Umbilical cord (tissue), 2 donors: Measurements from ENCODE around the gene SELPLG. TPM values are rescaled to one million over a fixed set of nuclear protein-coding genes. Genes with fewer than 3 reads are reported as not detected.
"Not testable (repeated sequence)": the region's sequence is repeated elsewhere in the genome, so short reads cannot be mapped to it uniquely, and the experiment has no call there.

ENCODE experiments used
- DNase-seq: peaks from one replicate; pipeline ENCODE4 v3.0.0-alpha.2; 2015; ENCODE audit warnings: low spot score
- total RNA-seq: library from RNA; depleted of rRNA; stranded (reverse); fragments of >200 nt; gene quantifications from one replicate; pipeline ENCODE4 v1.2.3, GENCODE V29; 2014; ENCODE audit warnings: low replicate concordance; ENCODE audit not compliant: insufficient read depth

SELPLG gene
- total RNA-seq, 1 donor from 2014 or later, result 7.7 TPM

DNA sequence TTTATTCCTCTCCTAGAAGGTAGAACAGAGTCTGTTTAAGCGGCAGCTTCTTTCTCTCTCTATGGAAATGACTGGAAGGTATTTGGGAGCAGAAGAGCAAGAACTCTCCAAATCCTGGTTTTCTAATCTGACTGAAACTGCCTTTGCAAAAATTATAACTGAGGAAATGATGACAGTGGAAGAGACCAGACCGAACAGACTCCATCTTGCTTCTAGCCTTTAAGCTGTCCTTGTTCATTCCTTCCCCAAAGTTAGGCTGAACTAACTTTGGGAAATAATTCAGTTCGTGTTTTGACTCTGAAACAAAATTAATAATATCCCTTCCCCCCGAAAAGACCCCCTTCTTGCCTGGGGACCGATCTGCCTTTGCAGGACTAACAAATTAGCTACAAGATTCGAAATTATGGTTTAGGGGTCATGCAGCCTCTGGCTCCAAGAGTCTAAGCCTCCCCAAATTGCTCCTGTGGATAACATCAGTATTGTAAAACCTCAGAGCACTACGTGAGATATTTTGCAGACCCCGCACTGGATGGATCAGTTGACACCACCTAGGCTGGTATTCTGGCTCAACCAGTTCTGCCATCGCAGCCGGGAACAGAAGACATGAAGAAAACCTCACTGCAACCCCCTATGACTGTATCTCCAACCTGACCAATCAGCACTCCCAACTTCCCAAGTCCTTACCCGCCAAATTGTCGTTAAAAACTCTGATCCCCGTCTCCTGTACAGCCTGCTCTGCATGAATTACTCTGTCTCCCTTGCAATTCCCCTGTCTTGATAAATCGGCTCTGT, 14.1 kb downstream of the SELPLG start:
- DNase-seq, result peak; percentile 77

DNA sequence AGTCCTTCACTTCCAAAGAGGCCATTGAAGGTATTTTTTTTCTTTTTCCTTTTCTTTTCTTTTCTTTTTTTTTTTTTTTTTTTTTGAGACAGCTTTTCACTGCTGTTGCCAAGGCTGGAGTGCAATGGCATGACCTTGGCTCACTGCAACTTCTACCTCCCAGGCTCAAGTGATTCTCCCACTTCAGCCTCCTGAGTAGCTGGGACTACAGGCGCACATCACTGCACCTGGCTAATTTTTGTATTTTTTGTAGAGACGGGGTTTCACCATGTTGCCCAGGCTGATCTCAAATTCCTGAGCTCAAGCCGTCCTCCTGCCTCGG, 14.8 kb downstream of the SELPLG start:
- not testable (repeated sequence) for DNase-seq

DNA sequence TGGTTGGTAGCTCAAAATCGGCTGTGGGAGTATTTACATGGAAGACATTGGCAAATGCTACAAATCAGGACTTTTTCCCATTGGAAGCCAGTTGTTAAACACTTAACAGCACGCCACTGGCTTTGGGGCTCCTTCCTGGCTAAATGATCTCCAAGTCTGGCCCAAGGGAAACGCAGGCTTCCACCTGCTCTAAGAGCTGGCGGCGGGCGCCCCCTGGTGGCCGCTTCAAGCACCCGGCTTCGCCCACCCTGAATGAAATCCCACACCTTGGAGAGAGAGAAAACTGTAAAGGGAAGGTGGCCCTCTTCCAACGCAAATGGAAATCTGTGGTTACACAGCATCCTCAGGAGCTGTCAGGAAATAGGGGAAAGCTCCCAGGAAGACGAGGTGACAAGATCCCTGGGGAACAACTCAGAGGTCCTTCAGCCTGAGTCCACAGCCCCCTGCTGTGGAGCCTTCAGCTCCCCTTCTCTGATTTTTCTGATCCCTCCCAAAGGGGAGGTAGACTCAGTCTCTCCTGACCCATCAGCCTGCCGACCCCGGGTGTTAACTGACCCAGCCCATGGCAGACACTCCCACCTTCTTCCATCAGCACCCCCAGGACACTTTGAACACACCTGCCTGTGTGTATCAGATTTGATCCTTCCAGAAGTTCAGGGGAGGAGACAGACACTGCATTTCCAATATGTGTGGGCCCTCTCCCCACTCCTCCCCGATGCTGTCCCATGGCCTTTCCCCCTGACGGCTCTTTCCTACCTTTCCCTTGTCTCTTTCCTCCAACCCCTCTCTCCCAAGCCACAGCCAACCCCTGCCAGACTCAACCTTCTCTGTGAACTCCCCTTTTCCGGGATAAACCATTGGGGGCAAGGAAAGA, 15.4 kb downstream of the SELPLG start:
- DNase-seq, result peak; percentile 82

DNA sequence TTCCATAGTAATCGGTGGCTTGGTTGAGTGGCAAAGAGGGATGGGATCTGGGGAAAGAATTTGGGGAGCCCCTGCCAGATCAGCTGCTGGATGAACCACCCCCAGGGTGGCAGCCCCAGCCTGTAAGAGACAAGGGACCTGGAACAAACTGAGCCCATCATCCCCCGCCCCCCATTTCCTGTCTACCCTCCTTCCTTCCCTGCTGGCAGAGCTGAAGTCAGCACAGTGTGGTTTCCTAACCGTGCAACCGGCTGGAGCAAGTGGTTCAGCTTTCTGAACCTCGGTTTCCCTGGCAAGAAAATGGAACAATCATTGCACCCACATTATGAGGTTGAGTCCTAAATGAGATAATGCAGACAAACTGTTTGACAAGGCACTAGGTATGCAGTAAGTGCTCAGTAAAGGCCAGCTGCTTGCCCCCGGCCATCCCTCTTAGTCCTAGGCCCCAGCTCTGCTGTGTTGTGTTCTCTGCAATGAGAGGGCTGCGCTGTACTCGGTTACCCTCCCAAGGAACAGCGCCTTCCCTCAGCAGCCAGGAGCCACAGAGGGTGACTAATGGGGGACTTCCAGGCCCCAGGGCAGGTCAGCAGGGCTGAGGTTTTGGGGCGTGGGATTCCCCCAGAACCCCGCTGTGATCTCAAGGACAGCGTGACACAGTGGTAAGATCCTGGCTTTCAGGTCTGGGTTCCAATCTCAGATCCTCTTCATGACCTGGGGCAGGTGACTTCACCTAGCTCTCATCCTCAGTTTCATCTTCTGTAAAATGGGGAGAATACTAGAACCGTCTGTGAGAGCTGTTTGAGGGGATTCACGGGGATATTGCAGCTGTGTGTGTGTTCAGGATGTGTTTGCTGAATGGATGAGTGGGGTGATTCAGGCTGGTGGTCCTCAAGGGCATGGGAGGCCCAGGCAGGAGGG, 16.5 kb downstream of the SELPLG start:
- DNase-seq, result no peak

DNA sequence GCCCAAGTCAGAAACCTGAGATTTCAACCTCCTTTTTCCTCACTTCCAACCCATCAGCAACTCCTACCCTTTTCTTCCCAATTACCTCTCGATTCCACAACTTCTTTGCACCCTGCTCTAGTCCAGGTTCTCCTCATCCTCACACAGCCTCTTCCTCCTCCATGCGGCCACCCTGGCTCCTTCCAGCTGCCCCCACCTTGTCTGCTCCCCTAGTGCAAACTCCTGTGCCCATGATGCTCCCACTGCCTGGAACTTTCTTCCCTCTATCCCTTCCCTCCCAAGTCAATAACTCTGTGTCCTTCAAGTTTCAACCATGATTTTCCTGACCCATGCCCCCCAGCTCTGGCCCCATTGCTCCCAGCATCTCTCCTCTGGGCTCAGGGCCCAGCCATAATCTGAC, 17.3 kb downstream of the SELPLG start:
- DNase-seq, result no peak

DNA sequence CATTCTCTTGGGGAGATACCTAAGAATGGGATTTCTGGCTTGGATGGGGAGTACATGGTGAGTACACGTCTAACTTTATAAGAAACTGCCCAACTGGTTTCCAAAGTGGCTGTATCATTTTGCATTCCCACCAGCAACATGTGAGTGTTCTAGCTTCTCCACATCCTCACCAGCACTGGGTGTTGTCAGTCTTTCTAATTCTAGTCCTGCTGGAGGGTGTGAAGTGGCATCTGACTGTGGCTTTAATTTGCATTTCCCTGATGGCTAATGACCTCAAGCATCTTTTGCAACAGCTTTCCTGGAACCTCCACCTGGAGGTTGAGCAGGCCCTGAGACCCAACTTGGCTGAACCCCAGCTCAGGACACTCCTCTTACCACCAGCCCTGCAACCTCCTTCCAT, 17.8 kb downstream of the SELPLG start:
- no peak for DNase-seq

DNA sequence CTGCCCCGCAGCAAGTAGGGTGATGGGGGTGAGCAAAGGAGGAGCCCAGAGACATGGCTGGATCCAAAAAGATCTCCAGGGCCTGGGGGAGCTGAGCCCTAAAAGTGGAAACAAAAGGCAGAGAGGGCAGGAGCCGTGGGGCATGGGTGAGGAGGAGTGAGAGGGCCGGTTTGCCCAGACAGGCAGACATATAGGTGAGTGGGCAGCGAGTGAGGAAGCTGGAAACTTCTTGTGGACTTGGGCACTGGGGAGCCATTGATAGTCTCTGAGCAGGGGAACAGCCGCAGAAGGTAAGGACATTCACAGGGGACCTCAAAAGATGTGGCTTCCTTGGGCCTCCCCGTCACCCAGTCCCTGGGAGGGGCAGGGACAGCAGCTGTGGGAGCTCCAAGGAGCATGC, 19.1 kb downstream of the SELPLG start:
- DNase-seq, result no peak

DNA sequence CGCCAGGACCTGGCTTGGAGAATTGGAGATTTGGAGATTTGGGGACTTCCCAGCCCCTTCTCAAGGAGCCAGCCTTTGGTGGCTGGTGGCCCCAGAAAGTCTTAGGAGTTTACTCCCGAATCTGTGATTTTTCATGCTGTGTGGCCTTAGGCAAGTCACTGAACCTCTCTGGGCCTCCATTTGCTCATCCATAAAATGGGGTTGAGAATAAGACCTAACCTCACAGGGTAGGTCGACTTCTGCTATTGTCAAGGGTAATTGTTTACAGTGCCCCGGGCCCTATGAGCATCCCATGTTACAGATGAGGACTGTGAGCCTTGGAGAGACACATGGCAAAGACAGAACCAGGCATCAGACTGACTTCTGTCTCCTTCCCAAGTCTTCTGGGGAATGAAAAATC, 19.7 kb downstream of the SELPLG start:
- no peak for DNase-seq

DNA sequence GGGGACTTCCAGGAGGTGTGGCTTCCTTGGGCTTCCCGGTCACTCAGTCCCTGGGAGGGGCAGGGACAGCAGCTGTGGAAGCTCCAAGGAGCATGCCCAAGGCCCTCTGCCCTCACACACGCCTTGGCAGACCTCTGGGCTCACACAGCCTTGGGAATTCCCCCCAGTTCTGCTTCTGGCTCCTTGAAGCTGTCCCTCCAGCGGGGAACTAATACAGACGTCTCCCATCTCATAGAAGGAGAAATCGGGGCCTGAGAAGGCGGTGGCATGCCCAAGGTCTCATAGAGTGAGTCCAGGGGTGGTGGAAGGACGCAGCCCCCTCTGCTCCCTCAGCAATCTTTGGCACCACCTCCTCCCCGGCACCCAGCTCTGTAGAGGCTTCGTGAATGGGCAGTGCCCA, 20.1 kb downstream of the SELPLG start:
- no peak for DNase-seq

DNA sequence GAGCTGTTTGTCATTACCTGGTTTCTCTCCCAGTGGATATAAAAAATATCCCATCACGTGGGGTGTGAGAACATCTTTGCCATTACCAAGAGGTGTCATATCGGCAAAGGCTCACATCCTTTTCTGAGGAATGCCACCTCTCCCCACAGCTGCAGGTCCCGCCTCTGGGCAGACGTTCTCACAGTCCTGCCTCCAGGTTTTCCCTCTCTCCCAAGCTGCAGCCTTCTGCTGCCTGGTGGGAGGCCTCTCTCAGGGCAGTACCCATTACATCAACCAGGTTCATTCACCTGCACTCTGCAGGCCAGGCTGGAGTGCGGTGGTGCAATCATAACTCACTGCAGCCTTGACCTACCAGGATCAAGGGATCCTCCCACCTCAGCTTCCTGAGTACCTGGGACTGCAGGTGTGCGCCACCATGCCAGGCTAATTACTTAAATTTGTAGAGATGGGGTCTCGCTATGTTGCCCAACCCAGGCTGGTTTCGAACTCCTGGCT, 20.9 kb downstream of the SELPLG start:
- DNase-seq, result no peak

DNA sequence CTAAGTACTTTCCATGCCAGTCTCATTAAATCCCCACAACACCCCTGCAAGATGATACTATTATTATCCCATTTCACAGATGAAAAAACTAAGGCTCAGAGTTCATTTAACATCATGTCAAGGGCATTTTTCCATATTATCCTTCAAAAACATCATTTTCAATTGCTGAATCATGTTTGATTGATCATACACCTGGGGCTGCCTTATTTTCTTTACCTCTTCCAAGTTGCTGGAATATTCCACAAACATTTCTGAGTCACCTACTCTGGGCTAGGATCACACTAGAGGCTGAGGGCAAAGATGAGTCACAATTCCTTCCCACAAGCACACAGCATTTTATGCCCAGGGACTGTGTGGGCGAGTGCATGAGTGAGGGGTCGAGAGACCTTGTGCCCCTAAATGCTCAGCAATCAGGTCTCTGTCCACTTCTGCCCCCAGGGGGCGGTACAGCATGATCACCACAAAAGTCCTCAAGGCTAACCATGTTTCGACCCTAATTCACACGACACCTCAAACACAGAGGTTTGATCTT, 21.7 kb downstream of the SELPLG start:
- no peak for DNase-seq

DNA sequence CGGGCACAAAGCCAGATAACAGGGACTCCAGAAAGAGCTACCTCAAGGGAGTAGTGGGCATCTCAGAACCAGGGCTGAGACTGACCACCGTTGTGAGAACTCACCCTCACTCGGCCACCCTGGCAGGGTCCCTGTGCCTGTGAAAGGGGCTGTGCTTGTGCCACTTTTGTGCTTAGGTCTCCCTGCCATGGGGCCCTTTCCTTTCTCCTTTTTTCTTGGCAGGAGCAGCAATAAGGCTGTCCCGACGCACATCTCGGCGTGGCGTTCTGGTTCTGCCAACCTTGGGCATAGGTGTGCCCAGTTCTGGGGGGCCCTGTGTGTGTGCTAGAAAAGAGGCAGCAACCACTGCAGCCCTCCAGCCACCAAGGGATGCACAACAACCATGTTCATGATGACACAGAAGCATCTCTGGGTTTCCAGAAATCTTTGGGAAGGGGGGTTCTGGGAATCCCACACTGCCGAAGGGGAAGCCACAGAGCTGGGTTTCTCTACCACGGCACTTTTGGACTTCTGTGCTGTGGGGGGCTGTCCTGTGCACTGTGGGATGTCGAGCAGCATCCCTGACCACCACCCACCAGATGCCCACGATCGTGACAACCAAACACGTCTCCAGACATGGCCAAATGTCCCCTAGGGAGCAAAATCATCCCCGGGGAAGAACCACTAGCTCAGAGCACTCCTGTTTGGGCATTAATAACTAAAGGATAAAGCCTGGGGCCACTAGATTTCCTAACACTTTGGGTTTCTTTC, 22.7 kb downstream of the SELPLG start:
- DNase-seq, result no peak

DNA sequence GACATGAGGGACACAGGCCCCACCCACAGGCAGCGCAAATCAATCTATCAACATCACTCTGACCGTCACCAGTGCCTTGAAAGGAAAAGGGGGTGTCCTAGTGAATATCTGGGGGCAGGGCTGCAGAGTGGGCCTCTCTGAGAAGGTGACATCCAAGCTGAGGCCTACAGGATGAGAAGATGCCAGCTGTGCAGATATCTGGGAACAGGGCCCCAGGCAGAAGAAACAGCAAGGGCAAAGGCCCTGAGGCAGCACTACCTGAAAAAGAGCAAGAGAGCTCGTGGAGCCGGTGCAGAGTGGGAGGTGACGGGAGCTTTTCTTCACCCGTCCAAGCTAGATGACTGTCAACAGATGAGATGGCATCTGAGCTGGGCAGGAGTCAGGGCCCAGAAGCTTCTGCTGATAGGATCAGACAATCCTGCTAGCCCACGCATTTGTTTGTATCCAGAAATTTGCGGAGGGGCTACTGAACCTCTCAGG, 23.3 kb downstream of the SELPLG start:
- DNase-seq, result no peak

DNA sequence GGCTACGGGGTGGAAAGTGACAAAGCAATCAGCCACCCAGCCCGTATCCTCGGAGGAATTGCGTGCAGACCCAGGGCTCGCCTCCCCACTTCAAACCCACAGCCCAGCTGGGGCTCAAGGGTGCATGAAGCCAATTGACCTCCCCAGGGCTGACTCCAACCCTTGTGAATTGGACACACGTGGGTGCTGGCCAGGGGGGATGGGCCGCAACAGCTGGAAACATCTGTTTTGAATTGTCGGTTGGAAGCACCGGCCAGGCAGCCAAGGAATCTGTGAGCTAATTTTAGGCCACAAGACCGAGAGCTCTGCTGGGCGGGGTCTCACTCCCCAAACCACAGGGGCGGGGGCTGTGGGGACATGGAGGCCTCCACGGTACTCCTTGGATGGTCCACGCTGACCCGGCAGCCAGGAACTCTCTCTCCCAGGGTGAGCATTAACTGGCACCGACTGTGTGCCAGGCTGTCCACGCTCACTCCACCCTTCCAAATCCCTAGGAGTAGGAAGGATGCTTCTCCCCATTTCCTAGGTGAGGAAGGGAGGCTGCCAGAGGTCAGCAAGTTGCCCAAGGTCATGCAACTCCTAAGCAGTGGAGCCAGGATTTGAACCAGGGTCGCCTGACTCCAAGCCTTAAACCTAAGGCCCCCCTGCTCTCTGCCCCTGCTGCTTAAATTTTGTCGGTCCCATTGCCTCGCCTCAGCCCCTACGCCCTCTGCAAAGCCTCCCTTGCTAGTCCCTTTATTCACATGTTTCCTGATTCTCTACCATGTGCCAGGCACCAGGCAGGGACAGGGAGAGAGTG, 24.0 kb downstream of the SELPLG start:
- peak; percentile 95 for DNase-seq

DNA sequence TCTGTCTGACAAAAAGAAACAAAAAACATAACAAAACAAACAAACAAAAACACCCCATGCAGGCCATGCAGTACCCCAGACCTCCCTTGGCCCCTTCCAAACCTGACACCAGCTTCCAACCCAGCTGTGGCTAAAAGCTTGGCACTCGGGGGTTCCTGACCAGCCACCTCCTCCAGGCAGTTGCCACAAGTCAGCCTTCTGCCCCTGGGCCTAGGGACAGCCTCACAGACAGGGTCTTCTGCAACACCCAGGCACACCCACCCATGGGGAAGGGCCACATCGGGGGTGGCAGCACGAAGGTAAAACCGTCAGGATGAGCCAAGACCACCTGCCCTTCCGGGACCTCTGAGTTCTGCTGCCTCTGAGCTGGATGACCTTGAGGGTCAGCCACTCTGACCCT, 25.1 kb downstream of the SELPLG start:
- no peak for DNase-seq

DNA sequence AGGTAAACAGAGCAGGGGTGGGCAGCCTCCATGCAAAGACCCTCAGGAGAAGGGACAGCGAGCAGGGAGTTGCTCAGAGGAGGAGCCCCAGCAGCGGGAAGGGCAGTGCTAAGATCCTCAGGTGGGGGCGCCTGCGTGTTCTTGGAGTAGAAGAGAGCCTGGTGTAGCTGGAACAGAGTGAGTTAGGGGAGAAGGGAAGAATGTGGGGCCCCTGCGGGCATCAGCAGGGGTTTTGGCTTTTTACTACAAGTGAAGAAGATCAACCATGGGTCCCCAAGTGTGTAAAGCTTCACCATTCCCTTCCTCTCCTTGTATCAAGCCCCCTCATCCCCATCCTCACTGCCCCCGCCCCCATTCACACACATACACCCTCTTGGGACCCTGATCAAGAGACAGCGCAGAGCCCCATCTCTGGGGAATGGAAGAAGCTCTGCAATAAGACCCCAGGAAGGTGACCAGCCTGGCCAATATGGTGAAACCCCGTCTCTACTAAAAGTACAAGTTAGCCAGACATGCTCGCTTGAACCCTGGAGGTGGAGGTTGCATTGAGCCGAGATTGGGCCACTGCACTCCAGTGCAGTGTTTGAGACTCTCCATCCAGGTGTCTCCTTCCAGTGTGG, 25.6 kb downstream of the SELPLG start:
- no peak for DNase-seq

DNA sequence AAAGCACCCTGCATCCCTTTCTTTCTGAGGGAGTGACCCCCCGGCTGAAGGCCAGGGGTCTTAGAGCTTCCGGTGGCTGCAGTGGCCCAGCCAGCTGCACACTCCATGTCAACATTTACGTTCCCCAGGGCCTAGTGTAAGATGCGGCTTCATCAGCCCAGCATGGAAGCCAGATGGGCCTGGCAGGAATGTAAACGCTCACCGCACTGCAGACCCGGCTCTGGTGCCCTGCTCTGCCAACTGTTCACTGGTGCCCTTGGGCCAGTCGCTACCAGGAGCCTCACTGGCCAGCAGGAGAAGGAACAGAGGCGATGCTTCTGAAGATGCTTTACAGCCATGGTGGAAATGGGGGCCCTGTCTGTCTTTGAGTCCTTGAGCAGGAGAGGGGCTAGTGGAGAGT, 27.2 kb downstream of the SELPLG start:
- no peak for DNase-seq

DNA sequence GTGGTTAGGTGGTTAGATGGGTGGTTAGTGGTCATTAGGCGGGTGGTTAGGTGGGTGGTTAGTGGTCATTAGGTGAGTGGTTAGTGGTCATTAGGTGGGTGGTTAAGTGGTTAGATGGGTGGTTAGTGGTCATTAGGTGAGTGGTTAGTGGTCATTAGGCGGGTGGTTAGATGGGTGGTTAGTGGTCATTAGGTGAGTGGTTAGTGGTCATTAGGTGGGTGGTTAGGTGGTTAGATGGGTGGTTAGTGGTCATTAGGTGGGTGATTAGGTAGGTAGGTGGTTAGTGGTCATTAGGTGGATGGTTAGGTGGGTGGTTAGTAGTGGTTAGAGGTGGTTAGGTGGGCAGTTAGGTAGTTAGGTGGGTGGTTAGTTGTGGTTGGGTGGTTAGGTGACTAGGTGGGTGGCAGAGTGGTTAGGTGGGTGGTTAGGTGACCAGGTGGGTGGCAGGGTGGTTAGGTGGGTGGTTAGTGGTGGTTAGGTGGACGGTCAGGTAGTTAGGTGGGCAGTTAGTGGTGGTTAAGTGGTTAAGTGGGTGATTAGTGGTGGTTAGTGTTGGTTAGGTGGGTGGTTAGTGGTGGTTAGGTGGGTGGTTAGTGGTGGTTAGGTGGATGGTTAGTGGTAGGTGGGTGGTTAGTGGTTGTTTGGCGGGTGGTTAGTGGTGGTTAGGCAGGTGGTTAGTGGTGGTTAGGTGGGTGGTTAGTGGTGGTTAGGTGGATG, 27.8 kb downstream of the SELPLG start:
- no peak for DNase-seq
